ENCODE measurements around the gene FCHSD2. TPM values are rescaled to one million over a fixed set of nuclear protein-coding genes. Genes with fewer than 3 reads are reported as not detected.

The FCHSD2 gene
- total and polyA plus RNA-seq, 2 donors (not counting 3 experiments of a cell fraction or from before 2014, with no cell fraction given): 20.8 to 56.9 TPM

DNA sequence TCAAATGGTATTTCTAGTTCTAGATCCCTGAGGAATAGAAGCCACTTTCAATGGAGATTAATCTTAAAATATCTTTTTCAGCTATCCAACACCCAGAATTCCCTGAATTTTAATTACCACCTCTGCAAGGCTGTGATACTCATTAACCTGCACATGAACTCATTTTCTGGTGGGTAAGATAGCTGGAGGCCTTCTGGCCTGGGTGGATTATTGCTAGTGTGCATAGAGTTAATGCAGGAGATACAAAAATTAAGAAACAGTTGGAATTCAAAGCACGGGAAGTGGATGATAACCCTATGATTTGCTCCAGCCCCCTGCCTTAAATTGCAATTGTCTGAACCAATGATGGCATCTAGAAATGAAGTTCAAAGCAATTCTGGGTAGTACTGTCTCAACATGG lies 212.9 kb downstream of the FCHSD2 start:
- Histone ChIP-seq H3K27ac (ENCODE audit: insufficient read depth, low read depth, low read length) (no peak overlapping the region), H3K4me1 (ENCODE audit: control insufficient read depth, extremely low read depth, insufficient read depth, low read length) (peaks cover 6% of the 10 kb centered on the region), H3K9me1 (replicated peaks; ENCODE audit: control insufficient read depth, extremely low read depth, insufficient read depth, low read length) (no peaks in the 10 kb centered on the region), H3K36me3 (ENCODE audit: control insufficient read depth in 2 of 2, extremely low read depth in 1 of 2, insufficient read depth in 2 of 2, low read length in 2 of 2) (no peaks in the 10 kb centered on the region), H3K4me2 (ENCODE audit: insufficient read depth, low read length) (no peak overlapping the region), H3K4me3 (replicated peaks in 1 of 3; ENCODE audit: insufficient read depth in 1 of 3, low read depth in 1 of 3, low read length in 3 of 3) (no peak overlapping the region), H3K9ac (replicated peaks; ENCODE audit: extremely low read depth, insufficient read depth, low read length) (no peak overlapping the region), H3K79me2 (ENCODE audit: control insufficient read depth, insufficient read depth, low read length) (peaks cover 3% of the 10 kb centered on the region), H3K9me3 (replicated peaks; ENCODE audit: control insufficient read depth, insufficient read depth, low read length) (no peaks in the 10 kb centered on the region), H2AFZ (ENCODE audit: low read depth, low read length) (no peak overlapping the region), H4K20me1 (replicated peaks; ENCODE audit: control insufficient read depth, extremely low read depth, insufficient read depth, low read length) (no peaks in the 10 kb centered on the region), H3K27me3 (ENCODE audit: control insufficient read depth in 2 of 2, insufficient read depth in 2 of 2, low read length in 2 of 2) (no peaks in the 10 kb centered on the region)
- BruUV-seq (replicated peaks): no TSS peak
- no peak for DNase-seq (ENCODE audit: low read depth, low spot score)
- no peak for FAIRE-seq
- intact Hi-C loops (cut with micrococcal nuclease) (no loop called here), dilution Hi-C loops (cut with MboI; ENCODE audit: extremely low pct_ligation_motif_present, low sequenced_read_pairs) (no loop called here)
- POLR2A ChIA-PET: no interaction called here
- CTCF ChIA-PET: interaction anchor here (1.2 to 1.5 kb wide), 2 partner anchors 204 to 248 kb away, joined by 3 to 5 read pairs; no protein-coding TSS in a partner anchor
- TF ChIP-seq JUN (IDR thresholded peaks at IDR 0.05; ENCODE audit: borderline replicate concordance, insufficient read depth, insufficient read length, low read depth): no peak
- TF ChIP-seq, protein P1, sequence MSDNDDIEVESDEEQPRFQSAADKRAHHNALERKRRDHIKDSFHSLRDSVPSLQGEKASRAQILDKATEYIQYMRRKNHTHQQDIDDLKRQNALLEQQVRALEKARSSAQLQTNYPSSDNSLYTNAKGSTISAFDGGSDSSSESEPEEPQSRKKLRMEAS (IDR thresholded peaks at IDR 0.05; ENCODE audit: insufficient read depth, insufficient read length): no peak

DNA sequence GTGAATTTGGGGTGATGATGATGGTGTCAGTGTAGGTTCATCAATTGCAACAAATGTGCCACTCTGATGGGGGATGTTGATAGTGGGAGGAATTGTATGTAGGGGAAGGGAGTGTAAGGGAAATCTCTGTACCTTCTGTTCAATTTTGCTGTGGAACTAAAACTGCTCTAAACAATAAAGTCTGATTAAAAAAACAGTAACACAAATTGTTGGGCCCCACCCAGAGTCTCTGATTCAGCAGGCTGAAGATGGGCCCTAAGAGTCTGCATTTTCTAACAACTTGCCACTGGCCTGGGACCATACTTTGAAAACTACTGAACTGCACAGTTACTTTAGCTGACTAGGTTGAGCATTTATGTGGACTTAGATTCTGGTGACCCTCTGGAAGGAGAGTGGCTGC lies 214.7 kb downstream of the FCHSD2 start:
- no peaks in the 10 kb centered on the region for H3K9me1 ChIP-seq (replicated peaks; ENCODE audit: control insufficient read depth, extremely low read depth, insufficient read depth, low read length)
- no peak overlapping the region for H2AFZ ChIP-seq (ENCODE audit: low read depth, low read length)
- no TSS peak for BruUV-seq (replicated peaks)
- H3K27ac ChIP-seq (ENCODE audit: insufficient read depth, low read depth, low read length): no peak overlapping the region
- no peak for DNase-seq (ENCODE audit: low read depth, low spot score)
- H3K36me3 ChIP-seq (ENCODE audit: control insufficient read depth in 2 of 2, extremely low read depth in 1 of 2, insufficient read depth in 2 of 2, low read length in 2 of 2): no peaks in the 10 kb centered on the region
- POLR2A ChIA-PET: no interaction called here
- H3K4me1 ChIP-seq (ENCODE audit: control insufficient read depth, extremely low read depth, insufficient read depth, low read length): peaks cover 6% of the 10 kb centered on the region
- no peaks in the 10 kb centered on the region for H4K20me1 ChIP-seq (replicated peaks; ENCODE audit: control insufficient read depth, extremely low read depth, insufficient read depth, low read length)
- H3K9ac ChIP-seq (replicated peaks; ENCODE audit: extremely low read depth, insufficient read depth, low read length): no peak overlapping the region
- dilution Hi-C loops (cut with MboI; ENCODE audit: extremely low pct_ligation_motif_present, low sequenced_read_pairs) (no loop called here), intact Hi-C loops (cut with micrococcal nuclease) (no loop called here)
- no peak overlapping the region for H3K4me2 ChIP-seq (ENCODE audit: insufficient read depth, low read length)
- no peak overlapping the region for H3K4me3 ChIP-seq (replicated peaks in 1 of 3; ENCODE audit: insufficient read depth in 1 of 3, low read depth in 1 of 3, low read length in 3 of 3)
- TF ChIP-seq POLR2AphosphoS5 (IDR thresholded peaks at IDR 0.05; ENCODE audit: insufficient read depth, low read depth, low read length) (no peak), FOS (IDR thresholded peaks at IDR 0.05; ENCODE audit: borderline replicate concordance, insufficient read depth, low read length) (no peak), CTCF (IDR thresholded peaks at IDR 0.05; ENCODE audit: extremely low read depth in 1 of 2, insufficient read depth in 1 of 2, low read depth in 1 of 2, low read length in 2 of 2) (no peak), JUN (IDR thresholded peaks at IDR 0.05; ENCODE audit: borderline replicate concordance, insufficient read depth, insufficient read length, low read depth) (no peak), EZH2 (IDR thresholded peaks at IDR 0.05; ENCODE audit: borderline replicate concordance, low read depth, low read length, severe bottlenecking) (no peak), GATA2 (IDR thresholded peaks at IDR 0.05; ENCODE audit: insufficient read depth, insufficient read length, low read depth, low read length) (no peak), POLR2A (IDR thresholded peaks at IDR 0.05; ENCODE audit: low read depth, low read length) (no peak), MYC (IDR thresholded peaks at IDR 0.05; ENCODE audit: low read depth, low read length) (no peak)
- TF ChIP-seq, protein P1 (IDR thresholded peaks at IDR 0.05; ENCODE audit: insufficient read depth, insufficient read length): no peak
- H3K79me2 ChIP-seq (ENCODE audit: control insufficient read depth, insufficient read depth, low read length): peaks cover 3% of the 10 kb centered on the region
- H3K9me3 ChIP-seq (replicated peaks; ENCODE audit: control insufficient read depth, insufficient read depth, low read length): no peaks in the 10 kb centered on the region
- CTCF ChIA-PET: interaction anchor here (0.9 to 2.5 kb wide), 4 partner anchors 202 to 250 kb away, joined by 3 to 12 read pairs (median 8); partner anchors contain the start of gene FCHSD2
- no peaks in the 10 kb centered on the region for H3K27me3 ChIP-seq (ENCODE audit: control insufficient read depth in 2 of 2, insufficient read depth in 2 of 2, low read length in 2 of 2)
- no peak for FAIRE-seq

Measured in endothelial cell of umbilical vein (primary cell).